Neural cell (in vitro differentiated cells): Measurements from ENCODE around the gene ZBP1. TPM values are rescaled to one million over a fixed set of nuclear protein-coding genes. Genes with fewer than 3 reads are reported as not detected.

Experiments
- H2AFZ ChIP-seq: fragments of 200-600, 300-800 bp; sonication (generic), shearing (Covaris generic); 2 replicates; pipeline ENCODE4 v1.6.0; 2014; ENCODE audit warnings: low read depth, mild to moderate bottlenecking, antibody characterized with exemption, low read length, moderate library complexity
- H3F3A ChIP-seq: fragments of 200-600 bp; shearing (Covaris generic); 2 replicates; pipeline ENCODE4 v1.6.1; 2016; ENCODE audit warnings: mild to moderate bottlenecking, moderate library complexity, mixed read lengths, antibody characterized with exemption, low read length; ENCODE audit not compliant: insufficient read depth, poor library complexity, severe bottlenecking
- H3K27ac ChIP-seq: fragments of 200-600, 300-800 bp; sonication (generic), shearing (Covaris generic); 2 replicates; pipeline ENCODE4 v1.5.1; 2014; ENCODE audit warnings: mild to moderate bottlenecking, low read length, moderate library complexity
- H3K27me3 ChIP-seq: fragments of 300-800, 200-600 bp; sonication (generic), shearing (Covaris generic); 2 replicates; pipeline ENCODE4 v1.6.0; 2014; ENCODE audit warnings: mild to moderate bottlenecking, low read depth, low read length, moderate library complexity; ENCODE audit not compliant: insufficient read depth
- H3K36me3 ChIP-seq: fragments of 300-800, 200-600 bp; sonication (generic), shearing (Covaris generic); 2 replicates; pipeline ENCODE4 v1.5.1; 2014; ENCODE audit warnings: mild to moderate bottlenecking, antibody characterized with exemption, low read length, moderate library complexity; ENCODE audit not compliant: insufficient read depth
- H3K4me2 ChIP-seq: fragments of 300-800, 200-600 bp; sonication (generic), shearing (Covaris generic); 2 replicates; pipeline ENCODE4 v1.6.0; 2014; ENCODE audit warnings: mild to moderate bottlenecking, low read length
- H3K4me3 ChIP-seq: fragments of 300-800, 200-600 bp; sonication (generic), shearing (Covaris generic); 2 replicates; pipeline ENCODE4 v1.5.1; 2014; ENCODE audit warnings: mild to moderate bottlenecking, low read length, moderate library complexity
- H3K79me2 ChIP-seq: fragments of 200-600 bp; shearing (Covaris generic); replicated peaks from 2 replicates; pipeline ENCODE4 v1.6.0; 2014; ENCODE audit warnings: mild to moderate bottlenecking, low read length, moderate library complexity; ENCODE audit not compliant: insufficient read depth
- H3K9ac ChIP-seq: fragments of 300-800, 200-600 bp; sonication (generic), shearing (Covaris generic); 2 replicates; pipeline ENCODE4 v1.6.1; 2016; ENCODE audit warnings: mild to moderate bottlenecking, low read length, mixed read lengths
- H3K9me2 ChIP-seq: fragments of 200-600 bp; shearing (Covaris generic); 2 replicates; pipeline ENCODE4 v1.6.1; 2016; ENCODE audit warnings: mild to moderate bottlenecking, low read length, mixed read lengths; ENCODE audit not compliant: insufficient read depth
- H3K9me3 ChIP-seq: fragments of 200-600, 300-800 bp; sonication (generic), shearing (Covaris generic); 2 replicates; pipeline ENCODE4 v1.6.1; 2016; ENCODE audit warnings: mild to moderate bottlenecking, mixed run types, low read length, moderate library complexity, mixed read lengths
- H4K20me1 ChIP-seq: fragments of 200-600 bp; shearing (Covaris generic); 2 replicates; pipeline ENCODE4 v1.6.1; 2016; ENCODE audit warnings: mild to moderate bottlenecking, mixed run types; ENCODE audit not compliant: insufficient read depth
- EP300 ChIP-seq: fragments of 450-650 bp; conservative IDR thresholded peaks from 2 replicates; pipeline ENCODE4 v1.6.1; 2014; ENCODE audit warnings: antibody characterized with exemption, mild to moderate bottlenecking, moderate library complexity; ENCODE audit not compliant: poor library complexity, severe bottlenecking
- MXI1 ChIP-seq: fragments of 450-650 bp; conservative IDR thresholded peaks from 2 replicates; pipeline ENCODE4 v1.6.1; 2014; ENCODE audit warnings: antibody characterized with exemption, mild to moderate bottlenecking; ENCODE audit not compliant: poor library complexity, severe bottlenecking
- POLR2AphosphoS5 ChIP-seq: IDR thresholded peaks from 2 replicates; pipeline ENCODE4 v1.6.1; 2012
- RAD21 ChIP-seq: fragments of 450-650 bp; conservative IDR thresholded peaks from 2 replicates; pipeline ENCODE4 v1.6.1; 2014; ENCODE audit warnings: antibody characterized with exemption, mild to moderate bottlenecking, moderate library complexity
- REST ChIP-seq: IDR thresholded peaks from 2 replicates; pipeline ENCODE4 v1.6.1; 2012; ENCODE audit warnings: borderline replicate concordance
- SMC3 ChIP-seq: fragments of 450-650 bp; conservative IDR thresholded peaks from 2 replicates; pipeline ENCODE4 v1.6.1; 2014; ENCODE audit warnings: antibody characterized with exemption, mild to moderate bottlenecking, moderate library complexity; ENCODE audit not compliant: poor library complexity
- TAF1 ChIP-seq: IDR thresholded peaks from 2 replicates; pipeline ENCODE4 v1.6.1; 2012; ENCODE audit warnings: low read depth
- polyA plus RNA-seq: library from polyadenylated mRNA; depleted of rRNA; stranded (reverse); fragments of >200 nt; gene quantifications from 2 replicates; pipeline ENCODE4 v1.2.3, GENCODE V29; 2014

The ZBP1 gene
- polyA plus RNA-seq, 1 donor from 2014 or later: not detected

GRCh38 chr20:57564951-57565642 lies 55.1 kb downstream of the ZBP1 start:
- no peaks in the 10 kb centered on the region for H3K9me3 ChIP-seq
- no peak overlapping the region for H3K4me2 ChIP-seq
- H3K79me2 ChIP-seq: no peaks in the 10 kb centered on the region
- no peaks in the 10 kb centered on the region for H3F3A ChIP-seq
- H3K4me3 ChIP-seq: no peak overlapping the region
- no peaks in the 10 kb centered on the region for H3K27me3 ChIP-seq
- H3K36me3 ChIP-seq: no peaks in the 10 kb centered on the region
- no peaks in the 10 kb centered on the region for H3K9me2 ChIP-seq
- H2AFZ ChIP-seq: no peak overlapping the region
- no peaks in the 10 kb centered on the region for H4K20me1 ChIP-seq
- TF ChIP-seq RAD21: no peak
- no peak for TF ChIP-seq REST
- TF ChIP-seq SMC3: no peak
- no peak for TF ChIP-seq POLR2AphosphoS5
- no peak for TF ChIP-seq EP300
- TF ChIP-seq MXI1: no peak
- TF ChIP-seq TAF1: no peak
- H3K27ac ChIP-seq: no peak overlapping the region
- no peak overlapping the region for H3K9ac ChIP-seq

GRCh38 chr20:57564180-57564802 lies 55.9 kb downstream of the ZBP1 start:
- Histone ChIP-seq H2AFZ (no peak overlapping the region), H4K20me1 (no peaks in the 10 kb centered on the region), H3K27me3 (no peaks in the 10 kb centered on the region), H3F3A (no peaks in the 10 kb centered on the region), H3K4me2 (no peak overlapping the region), H3K79me2 (no peaks in the 10 kb centered on the region), H3K9me3 (no peaks in the 10 kb centered on the region), H3K36me3 (no peaks in the 10 kb centered on the region), H3K9me2 (no peaks in the 10 kb centered on the region), H3K27ac (no peak overlapping the region), H3K9ac (no peak overlapping the region), H3K4me3 (no peak overlapping the region)
- TF ChIP-seq MXI1 (no peak), EP300 (no peak), REST (no peak)
